Measurements from ENCODE around the gene PPP2R2C. TPM values are rescaled to one million over a fixed set of nuclear protein-coding genes. Genes with fewer than 3 reads are reported as not detected.
A peak's percentile ranks its signal among the peaks of the same experiment; 100 is the strongest.

Gene PPP2R2C
- total RNA-seq, 6 experiments from 2014 or later: 0.12 to 0.27 TPM; not detected in 4

DNA sequence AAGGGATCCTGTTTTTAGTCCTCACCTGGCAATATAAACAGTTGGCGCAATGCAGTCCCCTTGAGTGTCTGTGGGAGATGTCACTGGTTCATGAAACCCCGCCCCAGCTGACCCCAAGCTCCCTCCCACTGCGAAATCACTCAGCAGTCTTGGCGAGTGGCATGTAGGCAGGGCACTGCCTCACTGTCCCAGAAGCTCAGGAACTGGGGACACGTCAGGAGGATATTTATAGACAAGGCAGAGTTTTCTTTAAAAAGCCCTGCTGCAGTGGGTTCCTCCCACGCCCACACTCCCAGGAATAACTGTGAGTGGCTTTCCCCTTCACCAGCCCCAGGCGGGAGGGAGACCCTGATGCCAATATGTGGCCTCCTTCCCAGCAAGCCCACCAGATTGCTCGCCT lies 44.3 kb upstream of the PPP2R2C start:
- no peak for ATAC-seq
- Histone ChIP-seq H3K9me3 (no peaks in the 10 kb centered on the region), H3K4me1 (no peaks in the 10 kb centered on the region), H3K4me3 (no peak overlapping the region), H3K27me3 (no peaks in the 10 kb centered on the region), H3K27ac (no peak overlapping the region), H3K36me3 (no peaks in the 10 kb centered on the region)
- TF ChIP-seq, protein P1, sequence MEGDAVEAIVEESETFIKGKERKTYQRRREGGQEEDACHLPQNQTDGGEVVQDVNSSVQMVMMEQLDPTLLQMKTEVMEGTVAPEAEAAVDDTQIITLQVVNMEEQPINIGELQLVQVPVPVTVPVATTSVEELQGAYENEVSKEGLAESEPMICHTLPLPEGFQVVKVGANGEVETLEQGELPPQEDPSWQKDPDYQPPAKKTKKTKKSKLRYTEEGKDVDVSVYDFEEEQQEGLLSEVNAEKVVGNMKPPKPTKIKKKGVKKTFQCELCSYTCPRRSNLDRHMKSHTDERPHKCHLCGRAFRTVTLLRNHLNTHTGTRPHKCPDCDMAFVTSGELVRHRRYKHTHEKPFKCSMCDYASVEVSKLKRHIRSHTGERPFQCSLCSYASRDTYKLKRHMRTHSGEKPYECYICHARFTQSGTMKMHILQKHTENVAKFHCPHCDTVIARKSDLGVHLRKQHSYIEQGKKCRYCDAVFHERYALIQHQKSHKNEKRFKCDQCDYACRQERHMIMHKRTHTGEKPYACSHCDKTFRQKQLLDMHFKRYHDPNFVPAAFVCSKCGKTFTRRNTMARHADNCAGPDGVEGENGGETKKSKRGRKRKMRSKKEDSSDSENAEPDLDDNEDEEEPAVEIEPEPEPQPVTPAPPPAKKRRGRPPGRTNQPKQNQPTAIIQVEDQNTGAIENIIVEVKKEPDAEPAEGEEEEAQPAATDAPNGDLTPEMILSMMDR (IDR thresholded peaks at IDR 0.05): no peak
- TF ChIP-seq POLR2A (IDR thresholded peaks at IDR 0.05): no peak
- no peak for DNase-seq
- intact Hi-C loops (cut with DNase I): no loop called here
- 43% methylated on average over 2 of the region's 8 CpGs for WGBS (ENCODE audit: insufficient coverage, low coverage, low lambda C conversion rate, missing lambda C conversion rate)

DNA sequence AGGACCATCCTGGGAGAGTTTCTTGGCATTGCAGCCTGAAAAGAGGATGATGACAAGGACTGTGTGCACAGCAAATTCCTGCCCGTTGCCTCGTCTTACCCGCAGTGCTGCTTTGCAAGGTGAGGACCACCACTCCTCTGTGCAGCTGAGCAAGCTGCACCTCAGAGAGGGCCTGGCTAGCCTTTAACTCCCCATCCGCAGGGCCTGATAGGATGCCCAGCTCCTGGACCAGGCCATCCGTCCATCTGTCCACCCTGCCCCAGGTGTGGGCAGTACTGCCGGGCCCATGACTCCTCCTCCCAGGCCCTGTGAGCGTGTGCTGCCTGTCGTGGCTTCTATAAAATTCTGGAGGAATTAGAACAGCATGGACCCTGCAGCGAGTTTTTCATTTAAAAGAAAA lies 43.9 kb upstream of the PPP2R2C start:
- Histone ChIP-seq H3K4me1 (no peaks in the 10 kb centered on the region), H3K36me3 (no peaks in the 10 kb centered on the region), H3K9me3 (no peaks in the 10 kb centered on the region), H3K27me3 (no peaks in the 10 kb centered on the region), H3K27ac (no peak overlapping the region), H3K4me3 (no peak overlapping the region)
- TF ChIP-seq, protein P1 (IDR thresholded peaks at IDR 0.05): no peak
- TF ChIP-seq POLR2A (IDR thresholded peaks at IDR 0.05): no peak
- no peak for ATAC-seq
- intact Hi-C loops (cut with DNase I): no loop called here
- WGBS (ENCODE audit: insufficient coverage, low coverage, low lambda C conversion rate, missing lambda C conversion rate): 29% methylated on average over 3 of the region's 9 CpGs
- no peak for DNase-seq

DNA sequence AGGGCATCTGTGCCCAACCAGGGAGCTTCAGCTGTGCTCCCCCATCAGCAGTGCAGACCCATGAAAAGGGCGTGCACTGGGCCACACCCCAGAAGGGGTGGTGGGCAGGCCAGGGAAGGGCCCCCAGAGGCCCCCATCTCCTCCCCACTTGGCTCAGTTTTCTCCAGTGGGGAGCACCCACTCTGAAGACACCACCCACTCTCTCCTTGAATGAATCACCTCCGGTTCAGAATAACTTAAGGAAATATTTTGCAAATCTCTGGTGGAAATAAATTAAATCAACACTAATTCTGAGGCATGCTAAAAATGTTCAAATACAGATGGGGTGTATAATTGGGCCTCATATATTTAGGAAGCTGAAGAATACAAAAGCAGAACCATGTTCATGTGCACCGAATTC lies 41.3 kb upstream of the PPP2R2C start:
- Histone ChIP-seq H3K36me3 (no peaks in the 10 kb centered on the region), H3K27me3 (no peaks in the 10 kb centered on the region), H3K27ac (no peak overlapping the region), H3K4me3 (no peak overlapping the region), H3K4me1 (no peaks in the 10 kb centered on the region), H3K9me3 (no peaks in the 10 kb centered on the region)
- ATAC-seq (no peak), DNase-seq (no peak)
- TF ChIP-seq, protein P1 (IDR thresholded peaks at IDR 0.05): no peak
- no peak for TF ChIP-seq POLR2A (IDR thresholded peaks at IDR 0.05)
- intact Hi-C loops (cut with DNase I): no loop called here
- WGBS (ENCODE audit: insufficient coverage, low coverage, low lambda C conversion rate, missing lambda C conversion rate): 86% methylated on average over 2 of the region's 3 CpGs

DNA sequence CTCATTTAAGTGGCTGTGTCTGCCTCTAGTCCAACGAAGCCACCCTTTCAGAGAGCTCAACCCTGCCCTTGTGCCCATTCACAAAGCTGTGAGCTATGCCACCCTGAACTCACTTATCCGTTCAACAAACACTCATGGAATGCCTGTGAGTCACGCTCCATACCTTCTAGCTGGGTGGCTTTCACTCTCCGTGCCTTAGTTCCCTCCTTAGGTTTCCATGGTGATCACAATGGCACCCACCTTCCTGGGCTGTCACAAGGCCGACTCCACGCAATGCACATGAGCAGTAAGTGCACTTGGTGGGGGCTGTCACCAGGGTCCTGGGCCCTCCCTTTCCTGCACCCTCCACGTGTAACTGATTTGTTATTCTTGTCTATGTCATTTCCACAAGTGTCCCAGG lies 37.2 kb upstream of the PPP2R2C start:
- H3K36me3 ChIP-seq: no peaks in the 10 kb centered on the region
- intact Hi-C loops (cut with DNase I): no loop called here
- ATAC-seq (no peak), DNase-seq (peak in 1 of 3 donors; percentile 16)
- H3K27ac ChIP-seq: no peak overlapping the region
- no peak overlapping the region for H3K4me3 ChIP-seq
- 62% methylated on average over 5 of the region's 7 CpGs for WGBS (ENCODE audit: insufficient coverage, low coverage, low lambda C conversion rate, missing lambda C conversion rate)
- no peaks in the 10 kb centered on the region for H3K9me3 ChIP-seq
- TF ChIP-seq, protein P1 (IDR thresholded peaks at IDR 0.05): no peak
- no peak for TF ChIP-seq POLR2A (IDR thresholded peaks at IDR 0.05)
- no peaks in the 10 kb centered on the region for H3K4me1 ChIP-seq
- no peaks in the 10 kb centered on the region for H3K27me3 ChIP-seq

DNA sequence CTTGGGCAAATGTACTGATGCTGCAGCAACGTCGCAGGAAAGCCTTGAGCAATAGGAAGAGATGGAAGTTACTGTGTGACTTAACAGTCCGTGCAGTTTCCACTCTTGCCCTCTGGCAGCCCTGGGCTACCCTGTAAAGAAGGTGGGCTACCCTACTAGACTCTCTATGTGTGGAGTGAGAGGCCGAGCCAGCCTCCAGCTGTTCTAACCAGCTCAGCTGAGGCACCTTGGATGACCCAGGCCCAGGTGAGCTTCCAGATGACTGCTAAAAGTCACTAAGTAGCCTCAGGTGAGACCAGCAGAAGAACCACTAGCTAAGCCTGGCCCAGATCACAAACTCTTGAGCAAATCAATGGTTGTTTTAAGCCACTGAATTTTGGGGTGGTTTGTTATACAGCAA lies 34.9 kb upstream of the PPP2R2C start:
- ATAC-seq (no peak), DNase-seq (peak in 1 of 3 donors; percentile 14)
- intact Hi-C loops (cut with DNase I): no loop called here
- Histone ChIP-seq H3K36me3 (no peaks in the 10 kb centered on the region), H3K9me3 (no peaks in the 10 kb centered on the region), H3K4me3 (no peak overlapping the region), H3K27ac (no peak overlapping the region), H3K4me1 (no peaks in the 10 kb centered on the region), H3K27me3 (no peaks in the 10 kb centered on the region)
- 83% methylated on average over 1 of the region's 4 CpGs for WGBS (ENCODE audit: insufficient coverage, low coverage, low lambda C conversion rate, missing lambda C conversion rate)
- no peak for TF ChIP-seq POLR2A (IDR thresholded peaks at IDR 0.05)
- TF ChIP-seq, protein P1 (IDR thresholded peaks at IDR 0.05): no peak

Measured in right lobe of liver (tissue), 6 donors.